VCaP (cell line): Measurements from ENCODE around the gene IQGAP3.

Experiments
- H3K27ac ChIP-seq: fragments of 450-650 bp; 2 replicates; pipeline ENCODE4 v1.5.1; 2017
- TF ChIP-seq, protein P1 (sequence below): fragments of 450-650 bp; conservative IDR thresholded peaks from 2 replicates; pipeline ENCODE4 v1.5.1; 2017; ENCODE audit warnings: mild to moderate bottlenecking, moderate library complexity

IQGAP3 gene

DNA sequence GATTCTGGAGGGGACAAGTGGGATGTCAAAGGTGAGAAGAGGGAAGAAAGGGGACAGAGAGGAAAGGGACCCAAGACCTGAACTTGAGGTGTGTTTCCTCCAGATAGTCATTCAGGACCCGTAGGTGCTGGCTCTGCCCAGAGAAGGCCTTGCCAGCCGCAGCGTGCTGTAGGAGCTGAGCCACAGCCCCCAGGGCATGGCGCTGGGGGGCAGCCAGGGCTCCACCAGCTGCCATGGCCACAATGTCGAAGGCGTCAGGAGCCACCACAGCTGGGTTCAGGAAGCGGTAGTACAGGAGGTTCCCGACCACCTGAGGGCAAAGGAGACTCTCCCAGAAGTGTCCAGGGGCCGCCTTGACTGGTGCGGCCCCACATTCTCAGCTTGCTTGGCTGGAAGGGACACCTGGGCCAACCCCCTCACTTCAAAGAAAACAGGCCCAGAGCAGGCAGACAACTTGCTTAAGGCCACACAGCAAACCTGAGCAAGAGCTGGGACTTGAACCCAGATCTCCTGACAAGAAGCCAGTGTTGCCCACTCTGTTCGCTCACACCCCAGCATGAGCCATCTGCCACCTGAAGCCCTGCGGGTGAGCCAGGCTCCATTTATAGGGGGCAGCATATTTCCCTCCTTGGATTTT is 37.8 kb downstream of the IQGAP3 start:
- TF ChIP-seq, protein P1, sequence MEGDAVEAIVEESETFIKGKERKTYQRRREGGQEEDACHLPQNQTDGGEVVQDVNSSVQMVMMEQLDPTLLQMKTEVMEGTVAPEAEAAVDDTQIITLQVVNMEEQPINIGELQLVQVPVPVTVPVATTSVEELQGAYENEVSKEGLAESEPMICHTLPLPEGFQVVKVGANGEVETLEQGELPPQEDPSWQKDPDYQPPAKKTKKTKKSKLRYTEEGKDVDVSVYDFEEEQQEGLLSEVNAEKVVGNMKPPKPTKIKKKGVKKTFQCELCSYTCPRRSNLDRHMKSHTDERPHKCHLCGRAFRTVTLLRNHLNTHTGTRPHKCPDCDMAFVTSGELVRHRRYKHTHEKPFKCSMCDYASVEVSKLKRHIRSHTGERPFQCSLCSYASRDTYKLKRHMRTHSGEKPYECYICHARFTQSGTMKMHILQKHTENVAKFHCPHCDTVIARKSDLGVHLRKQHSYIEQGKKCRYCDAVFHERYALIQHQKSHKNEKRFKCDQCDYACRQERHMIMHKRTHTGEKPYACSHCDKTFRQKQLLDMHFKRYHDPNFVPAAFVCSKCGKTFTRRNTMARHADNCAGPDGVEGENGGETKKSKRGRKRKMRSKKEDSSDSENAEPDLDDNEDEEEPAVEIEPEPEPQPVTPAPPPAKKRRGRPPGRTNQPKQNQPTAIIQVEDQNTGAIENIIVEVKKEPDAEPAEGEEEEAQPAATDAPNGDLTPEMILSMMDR: no peak

DNA sequence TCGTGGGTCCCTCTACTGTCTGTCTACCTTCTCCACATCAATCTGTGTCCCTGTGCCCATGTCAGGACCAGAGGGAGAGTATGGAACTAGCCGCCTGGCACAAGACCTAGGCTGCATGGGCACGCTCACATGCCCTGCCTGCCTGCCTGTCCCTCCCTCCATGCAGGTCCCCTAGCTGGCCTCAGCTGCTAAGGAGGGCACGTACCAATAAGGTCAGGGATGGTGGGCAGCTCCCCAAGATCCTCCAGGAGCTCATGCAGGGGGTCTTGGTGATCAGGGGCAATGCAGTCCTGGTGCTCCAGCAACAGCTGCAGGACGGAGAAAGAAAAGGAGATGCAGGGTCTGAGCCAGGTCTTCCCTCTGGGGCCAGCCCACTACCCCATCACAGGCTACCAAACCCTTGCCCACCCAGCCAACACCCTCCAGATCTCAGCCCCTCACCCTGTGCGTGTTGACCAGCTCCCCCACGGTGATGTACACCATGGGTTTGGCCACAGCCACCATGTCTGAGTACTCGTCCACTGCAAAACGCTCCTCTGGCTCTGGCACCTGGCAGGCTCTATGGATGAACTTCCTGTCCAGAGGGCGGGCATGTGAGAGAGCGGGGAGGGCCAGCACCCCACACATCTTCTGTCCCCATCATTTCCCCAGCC is 38.7 kb downstream of the IQGAP3 start:
- TF ChIP-seq, protein P1: no peak
- H3K27ac ChIP-seq: no peak overlapping the region

More for the DNA sequence above, 37.8 kb downstream of the IQGAP3 start:
- H3K27ac ChIP-seq: no peak overlapping the region

DNA sequence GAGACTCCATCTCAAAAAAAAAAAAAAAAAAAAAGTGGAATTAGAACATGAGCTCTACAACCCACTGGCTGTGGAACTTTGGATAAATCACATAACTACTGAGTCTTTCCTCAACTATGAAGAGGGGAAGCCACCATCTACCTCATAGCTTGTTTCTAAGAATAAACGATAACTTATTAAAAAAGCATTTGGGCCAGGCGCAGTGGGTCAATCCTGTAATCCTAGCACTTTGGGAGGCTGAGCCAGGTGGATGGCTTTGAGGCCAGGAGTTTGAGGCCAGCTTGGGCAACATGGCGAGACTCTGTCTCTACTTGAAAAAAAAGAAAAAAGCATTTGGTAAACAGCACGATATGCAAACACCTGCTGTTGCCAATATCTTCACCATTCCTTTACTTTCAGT is 40.0 kb downstream of the IQGAP3 start:
- TF ChIP-seq, protein P1: no peak
- no peak overlapping the region for H3K27ac ChIP-seq

DNA sequence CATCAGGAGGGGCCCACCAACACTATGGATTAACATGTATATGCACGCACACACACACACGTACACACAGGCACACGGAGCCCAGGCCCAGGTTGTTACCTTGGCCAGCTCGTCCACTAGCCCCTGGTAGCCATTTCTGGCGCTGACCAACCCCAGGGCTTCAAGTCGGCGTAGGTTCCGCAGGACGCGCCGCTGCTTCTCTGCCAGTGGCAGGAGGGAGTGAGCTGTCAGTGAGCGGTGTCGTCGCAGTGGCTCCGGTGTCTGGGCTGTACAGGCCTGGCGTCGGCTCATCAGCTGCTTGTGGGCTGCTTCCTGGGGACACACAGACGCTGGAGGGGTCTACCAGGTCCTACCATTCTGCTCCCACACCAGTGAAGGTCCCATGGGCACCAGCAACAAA is 42.4 kb downstream of the IQGAP3 start:
- TF ChIP-seq, protein P1: no peak

DNA sequence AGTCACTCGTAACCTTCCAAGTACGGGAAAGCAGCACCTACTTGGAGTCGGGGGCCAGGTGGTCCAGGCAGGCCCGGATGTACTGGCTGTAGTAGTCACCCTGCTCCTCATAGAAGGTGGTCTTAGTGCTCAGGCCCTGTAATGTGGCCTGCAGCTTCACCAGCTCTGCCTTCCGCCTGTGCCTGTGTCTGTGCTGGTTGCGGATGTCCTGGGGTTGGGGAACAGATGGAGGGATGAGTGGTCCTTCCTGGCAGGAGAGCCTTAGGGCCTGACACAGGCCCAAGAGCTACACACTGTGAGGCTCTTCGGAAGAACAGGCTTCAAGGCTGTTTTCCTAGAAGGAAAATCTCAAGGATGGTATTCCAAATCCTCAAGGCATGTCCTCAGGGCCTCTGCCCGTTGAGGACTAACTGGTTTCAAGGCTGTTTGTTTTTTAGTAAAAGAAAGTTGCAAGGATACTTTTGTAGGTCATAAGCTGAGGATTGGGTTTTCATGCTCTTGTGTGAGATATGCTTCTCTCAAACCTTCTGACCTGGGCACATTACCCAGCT is 43.4 kb downstream of the IQGAP3 start:
- TF ChIP-seq, protein P1: no peak
- H3K27ac ChIP-seq: no peak overlapping the region

More for the DNA sequence above, 42.4 kb downstream of the IQGAP3 start:
- H3K27ac ChIP-seq: no peak overlapping the region

DNA sequence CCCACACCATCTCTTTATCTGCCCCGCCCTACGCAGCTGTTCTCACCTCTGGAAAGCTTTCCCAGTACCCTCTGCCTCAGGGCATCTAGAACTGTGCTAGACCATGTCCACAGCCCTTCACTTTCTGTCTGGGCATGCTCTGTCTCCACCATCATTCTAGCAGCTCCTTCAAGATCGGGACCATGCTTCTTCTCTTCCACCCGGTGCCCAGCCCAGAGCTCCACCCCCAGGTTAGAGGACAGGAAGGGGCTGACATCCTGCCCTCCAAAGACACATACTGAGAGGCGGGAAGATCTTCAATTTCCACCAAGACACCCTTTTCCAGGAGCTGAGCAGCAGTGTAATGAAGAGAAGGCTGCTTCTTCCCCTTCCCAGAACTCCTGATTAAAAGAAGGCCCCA is 44.1 kb downstream of the IQGAP3 start:
- TF ChIP-seq, protein P1: no peak
- H3K27ac ChIP-seq: no peak overlapping the region

DNA sequence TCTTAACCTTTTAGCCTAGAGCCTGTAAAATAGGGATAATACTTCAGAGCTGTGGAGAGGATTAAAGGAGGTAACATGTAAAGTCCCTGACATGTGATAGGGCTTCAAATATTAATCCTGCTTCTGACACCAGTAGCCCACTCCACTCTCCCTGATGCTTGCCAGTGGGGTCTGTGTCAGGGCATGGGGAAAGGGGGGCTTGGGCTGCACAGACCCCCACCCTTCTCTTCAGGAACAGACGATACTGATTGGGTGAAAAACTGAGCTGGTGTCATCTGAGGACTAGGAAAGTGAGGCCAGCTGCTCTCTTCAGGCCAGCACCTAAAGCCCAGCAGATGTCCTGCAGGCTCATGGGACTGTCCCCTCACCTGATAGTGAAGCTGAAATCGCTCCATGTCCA is 44.8 kb downstream of the IQGAP3 start:
- TF ChIP-seq, protein P1: no peak
- H3K27ac ChIP-seq: no peak overlapping the region
